NCI-H2196 (cell line): ENCODE data around the gene LHFPL6.
A peak's percentile ranks its signal among the peaks of the same experiment; 100 is the strongest.

Source experiments
- DNase-seq: peaks from one replicate; lab custom pipeline; 2025; ENCODE audit not compliant: unreplicated experiment; lab: John Stamatoyannopoulos, UW

The LHFPL6 gene

GRCh38 chr13:39474600-39474999 is 128.4 kb downstream of the LHFPL6 start:
- DNase-seq = no peak

- DNase-seq = no peak
These were observed 133.3 kb downstream of the LHFPL6 start for GRCh38 chr13:39469676-39470075.

- DNase-seq = no peak
These were observed 134.7 kb downstream of the LHFPL6 start for GRCh38 chr13:39468306-39468705.

GRCh38 chr13:39463611-39464010 is 139.4 kb downstream of the LHFPL6 start:
- no peak for DNase-seq

- no peak for DNase-seq
These were observed 140.1 kb downstream of the LHFPL6 start for GRCh38 chr13:39462906-39463305.

GRCh38 chr13:39462428-39462827 is 140.6 kb downstream of the LHFPL6 start:
- peak; percentile 9 for DNase-seq

- no peak for DNase-seq
These were observed 141.2 kb downstream of the LHFPL6 start for GRCh38 chr13:39461685-39462266.

GRCh38 chr13:39457274-39457673 is 145.7 kb downstream of the LHFPL6 start:
- DNase-seq = no peak

GRCh38 chr13:39455521-39456175 is 147.3 kb downstream of the LHFPL6 start:
- DNase-seq = no peak

- no peak for DNase-seq
These were observed 150.2 kb downstream of the LHFPL6 start for GRCh38 chr13:39452834-39453233.

GRCh38 chr13:39452417-39452816 is 150.6 kb downstream of the LHFPL6 start:
- DNase-seq = no peak

GRCh38 chr13:39451860-39452301 is 151.1 kb downstream of the LHFPL6 start:
- peak; percentile 25 for DNase-seq

- DNase-seq = peak; percentile 2
These were observed 151.7 kb downstream of the LHFPL6 start for GRCh38 chr13:39451301-39451700.

GRCh38 chr13:39450176-39450575 is 152.8 kb downstream of the LHFPL6 start:
- DNase-seq = no peak

- no peak for DNase-seq
These were observed 154.2 kb downstream of the LHFPL6 start for GRCh38 chr13:39448834-39449233.

- DNase-seq = no peak
These were observed 156.1 kb downstream of the LHFPL6 start for GRCh38 chr13:39446865-39447264.

GRCh38 chr13:39444866-39445265 is 158.1 kb downstream of the LHFPL6 start:
- no peak for DNase-seq

GRCh38 chr13:39433651-39434050 is 169.3 kb downstream of the LHFPL6 start:
- DNase-seq = no peak

GRCh38 chr13:39432196-39432595 is 170.8 kb downstream of the LHFPL6 start:
- DNase-seq = no peak

GRCh38 chr13:39422845-39423565 is 180.0 kb downstream of the LHFPL6 start:
- DNase-seq = no peak

GRCh38 chr13:39419876-39420275 is 183.1 kb downstream of the LHFPL6 start:
- no peak for DNase-seq

- DNase-seq = no peak
These were observed 183.9 kb downstream of the LHFPL6 start for GRCh38 chr13:39419068-39419467.
